Daoy (cell line): ENCODE results near the gene C18orf63. TPM values are rescaled to one million over a fixed set of nuclear protein-coding genes. Genes with fewer than 3 reads are reported as not detected.
A peak's percentile ranks its signal among the peaks of the same experiment; 100 is the strongest.
"Not testable (repeated sequence)": the region's sequence is repeated elsewhere in the genome, so short reads cannot be mapped to it uniquely, and the experiment has no call there.

Experiments
- DNase-seq: peaks from one replicate; pipeline ENCODE4 v3.0.0-alpha.2; 2015; ENCODE audit warnings: low read depth
- total RNA-seq: library from RNA; depleted of rRNA; stranded (reverse); fragments of >200 nt; shearing (Covaris generic); gene quantifications from 2 replicates; pipeline ENCODE4 v1.2.3, GENCODE V29; 2014; rRNA removed

C18orf63 gene
- not detected in 2 replicates for total RNA-seq

GRCh38 chr18:74315464-74316256, at the start of gene C18orf63:
TSS of gene C18orf63 (plus strand) at chr18:74315839. CDS start at chr18:74317866, 2,027 bp downstream.
- no peak for DNase-seq

- peak; percentile 58 for DNase-seq
Measured at GRCh38 chr18:74266161-74266560, 49.5 kb upstream of the C18orf63 start.

GRCh38 chr18:74268175-74268574, 47.5 kb upstream of the C18orf63 start:
- no peak for DNase-seq

- DNase-seq: no peak
Measured at GRCh38 chr18:74268933-74269620, 46.6 kb upstream of the C18orf63 start.

- no peak for DNase-seq
Measured at GRCh38 chr18:74271635-74272034, 44.0 kb upstream of the C18orf63 start.

- no peak for DNase-seq
Measured at GRCh38 chr18:74273394-74273793, 42.2 kb upstream of the C18orf63 start.

GRCh38 chr18:74274700-74275099, 40.9 kb upstream of the C18orf63 start:
- no peak for DNase-seq

GRCh38 chr18:74275736-74276135, 39.9 kb upstream of the C18orf63 start:
- DNase-seq: no peak

GRCh38 chr18:74276609-74277008, 39.0 kb upstream of the C18orf63 start:
- DNase-seq: no peak

GRCh38 chr18:74277296-74277695, 38.3 kb upstream of the C18orf63 start:
- no peak for DNase-seq

GRCh38 chr18:74278058-74278457, 37.6 kb upstream of the C18orf63 start:
- DNase-seq: no peak

- no peak for DNase-seq
Measured at GRCh38 chr18:74278983-74279382, 36.7 kb upstream of the C18orf63 start.

GRCh38 chr18:74281011-74281979, 34.3 kb upstream of the C18orf63 start:
- no peak for DNase-seq

- no peak for DNase-seq
Measured at GRCh38 chr18:74281980-74282754, 33.5 kb upstream of the C18orf63 start.

- no peak for DNase-seq
Measured at GRCh38 chr18:74282755-74283554, 32.7 kb upstream of the C18orf63 start.

- DNase-seq: no peak
Measured at GRCh38 chr18:74283646-74284045, 32.0 kb upstream of the C18orf63 start.

- no peak for DNase-seq
Measured at GRCh38 chr18:74284191-74284979, 31.3 kb upstream of the C18orf63 start.

- DNase-seq: no peak
Measured at GRCh38 chr18:74284980-74285355, 30.7 kb upstream of the C18orf63 start.

GRCh38 chr18:74285583-74285982, 30.1 kb upstream of the C18orf63 start:
- not testable (repeated sequence) for DNase-seq
